ENCODE measurements around the gene ULK4.

ULK4 gene

GRCh38 chr3:41243183-41243582, 718.7 kb downstream of the ULK4 start:
- H3K36me3 ChIP-seq (replicated peaks; ENCODE audit: low read depth, low read length): peaks cover 33% of the 10 kb centered on the region
- no peaks in the 10 kb centered on the region for H3K79me2 ChIP-seq (ENCODE audit: low read length)
- H3K9ac ChIP-seq (ENCODE audit: low read length): no peak overlapping the region

GRCh38 chr3:41241800-41242571, 719.9 kb downstream of the ULK4 start:
- H4K20me1 ChIP-seq (ENCODE audit: insufficient read depth, low read length): peaks cover 18% of the 10 kb centered on the region; the same call in 1 of the 2 replicates
- H3K9me3 ChIP-seq (ENCODE audit: insufficient read depth, low read length): no peaks in the 10 kb centered on the region
- TF ChIP-seq, protein P1, sequence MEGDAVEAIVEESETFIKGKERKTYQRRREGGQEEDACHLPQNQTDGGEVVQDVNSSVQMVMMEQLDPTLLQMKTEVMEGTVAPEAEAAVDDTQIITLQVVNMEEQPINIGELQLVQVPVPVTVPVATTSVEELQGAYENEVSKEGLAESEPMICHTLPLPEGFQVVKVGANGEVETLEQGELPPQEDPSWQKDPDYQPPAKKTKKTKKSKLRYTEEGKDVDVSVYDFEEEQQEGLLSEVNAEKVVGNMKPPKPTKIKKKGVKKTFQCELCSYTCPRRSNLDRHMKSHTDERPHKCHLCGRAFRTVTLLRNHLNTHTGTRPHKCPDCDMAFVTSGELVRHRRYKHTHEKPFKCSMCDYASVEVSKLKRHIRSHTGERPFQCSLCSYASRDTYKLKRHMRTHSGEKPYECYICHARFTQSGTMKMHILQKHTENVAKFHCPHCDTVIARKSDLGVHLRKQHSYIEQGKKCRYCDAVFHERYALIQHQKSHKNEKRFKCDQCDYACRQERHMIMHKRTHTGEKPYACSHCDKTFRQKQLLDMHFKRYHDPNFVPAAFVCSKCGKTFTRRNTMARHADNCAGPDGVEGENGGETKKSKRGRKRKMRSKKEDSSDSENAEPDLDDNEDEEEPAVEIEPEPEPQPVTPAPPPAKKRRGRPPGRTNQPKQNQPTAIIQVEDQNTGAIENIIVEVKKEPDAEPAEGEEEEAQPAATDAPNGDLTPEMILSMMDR (IDR thresholded peaks at IDR 0.05; ENCODE audit: low read depth, low read length): no peak
- TF ChIP-seq EZH2phosphoT487 (IDR thresholded peaks at IDR 0.05; ENCODE audit: low read depth): no peak
- no peaks in the 10 kb centered on the region for H3K4me1 ChIP-seq (ENCODE audit: low read length)
- H3K27ac ChIP-seq (ENCODE audit: low read length): no peak overlapping the region
- no peak overlapping the region for H3K4me2 ChIP-seq (ENCODE audit: low read length)
- H2AFZ ChIP-seq (ENCODE audit: low read depth, low read length): no peak overlapping the region
- no peak overlapping the region for H3K4me3 ChIP-seq (ENCODE audit: low read length)
- no peaks in the 10 kb centered on the region for H3K27me3 ChIP-seq (ENCODE audit: low read depth, low read length)
- no peaks in the 10 kb centered on the region for H3K79me2 ChIP-seq (ENCODE audit: low read length)
- H3K9ac ChIP-seq (ENCODE audit: low read length): no peak overlapping the region
- H3K36me3 ChIP-seq (replicated peaks; ENCODE audit: low read depth, low read length): peaks cover 44% of the 10 kb centered on the region

More at GRCh38 chr3:41243183-41243582, 718.7 kb downstream of the ULK4 start:
- TF ChIP-seq, protein P1 (IDR thresholded peaks at IDR 0.05; ENCODE audit: low read depth, low read length): no peak
- TF ChIP-seq EZH2phosphoT487 (IDR thresholded peaks at IDR 0.05; ENCODE audit: low read depth): no peak
- H2AFZ ChIP-seq (ENCODE audit: low read depth, low read length): no peak overlapping the region
- no peak overlapping the region for H3K4me2 ChIP-seq (ENCODE audit: low read length)
- H3K4me3 ChIP-seq (ENCODE audit: low read length): no peak overlapping the region
- no peaks in the 10 kb centered on the region for H3K9me3 ChIP-seq (ENCODE audit: insufficient read depth, low read length)
- H4K20me1 ChIP-seq (ENCODE audit: insufficient read depth, low read length): peaks cover 15% of the 10 kb centered on the region; the same call in 1 of the 2 replicates
- no peaks in the 10 kb centered on the region for H3K27me3 ChIP-seq (ENCODE audit: low read depth, low read length)
- H3K27ac ChIP-seq (ENCODE audit: low read length): no peak overlapping the region
- no peaks in the 10 kb centered on the region for H3K4me1 ChIP-seq (ENCODE audit: low read length)

GRCh38 chr3:41241161-41241560, 720.7 kb downstream of the ULK4 start:
- H3K27me3 ChIP-seq (ENCODE audit: low read depth, low read length): no peaks in the 10 kb centered on the region
- no peaks in the 10 kb centered on the region for H3K4me1 ChIP-seq (ENCODE audit: low read length)
- no peak overlapping the region for H2AFZ ChIP-seq (ENCODE audit: low read depth, low read length)
- H3K79me2 ChIP-seq (ENCODE audit: low read length): no peaks in the 10 kb centered on the region
- no peak for TF ChIP-seq EZH2phosphoT487 (IDR thresholded peaks at IDR 0.05; ENCODE audit: low read depth)
- TF ChIP-seq, protein P1 (IDR thresholded peaks at IDR 0.05; ENCODE audit: low read depth, low read length): no peak
- H3K4me2 ChIP-seq (ENCODE audit: low read length): no peak overlapping the region
- H3K36me3 ChIP-seq (replicated peaks; ENCODE audit: low read depth, low read length): peaks cover 49% of the 10 kb centered on the region
- H4K20me1 ChIP-seq (ENCODE audit: insufficient read depth, low read length): peaks cover 18% of the 10 kb centered on the region; the same call in 1 of the 2 replicates
- H3K27ac ChIP-seq (ENCODE audit: low read length): no peak overlapping the region
- H3K4me3 ChIP-seq (ENCODE audit: low read length): no peak overlapping the region
- no peak overlapping the region for H3K9ac ChIP-seq (ENCODE audit: low read length)
- H3K9me3 ChIP-seq (ENCODE audit: insufficient read depth, low read length): no peaks in the 10 kb centered on the region

- peaks cover 26% of the 10 kb centered on the region for H4K20me1 ChIP-seq (ENCODE audit: insufficient read depth, low read length)
- no peak overlapping the region for H3K9ac ChIP-seq (ENCODE audit: low read length)
- H2AFZ ChIP-seq (ENCODE audit: low read depth, low read length): no peak overlapping the region
- H3K27me3 ChIP-seq (ENCODE audit: low read depth, low read length): no peaks in the 10 kb centered on the region
- no peak overlapping the region for H3K27ac ChIP-seq (ENCODE audit: low read length)
- H3K4me2 ChIP-seq (ENCODE audit: low read length): no peak overlapping the region
- no peaks in the 10 kb centered on the region for H3K79me2 ChIP-seq (ENCODE audit: low read length)
- no peaks in the 10 kb centered on the region for H3K4me1 ChIP-seq (ENCODE audit: low read length)
- H3K4me3 ChIP-seq (ENCODE audit: low read length): no peak overlapping the region
- no peaks in the 10 kb centered on the region for H3K9me3 ChIP-seq (ENCODE audit: insufficient read depth, low read length)
- no peak for TF ChIP-seq EZH2phosphoT487 (IDR thresholded peaks at IDR 0.05; ENCODE audit: low read depth)
- TF ChIP-seq, protein P1 (IDR thresholded peaks at IDR 0.05; ENCODE audit: low read depth, low read length): no peak
- peaks cover 65% of the 10 kb centered on the region for H3K36me3 ChIP-seq (replicated peaks; ENCODE audit: low read depth, low read length)
Observed at GRCh38 chr3:41239587-41239986, 722.3 kb downstream of the ULK4 start.

All from OCI-LY3 (cell line).